ENCODE results near the gene SPATS2. TPM values are rescaled to one million over a fixed set of nuclear protein-coding genes. Genes with fewer than 3 reads are reported as not detected.

SPATS2 gene
- total RNA-seq, 3 donors from 2014 or later (not counting 1 experiment from before 2014, with no cell fraction given), result 14.6 to 18.4 (median 15.4) TPM

DNA sequence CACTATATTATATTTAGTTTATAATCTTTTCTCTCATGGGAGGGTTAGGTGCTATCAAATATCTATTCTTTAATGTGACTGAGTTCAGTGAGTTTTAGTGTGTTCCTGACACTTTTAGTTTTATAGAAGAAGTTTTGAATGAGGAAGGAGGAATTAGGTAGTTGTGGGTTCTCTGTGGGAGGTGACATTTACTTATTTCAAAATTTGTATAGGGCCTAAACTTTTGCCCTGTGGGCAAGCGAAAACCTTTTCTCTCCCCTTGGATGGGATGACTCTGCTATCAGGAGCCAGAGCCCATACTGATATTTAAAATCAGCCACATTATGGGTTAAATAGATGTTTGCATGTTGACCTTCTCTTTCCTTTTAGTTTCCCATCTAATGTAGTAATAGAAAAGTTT, 43.6 kb downstream of the SPATS2 start:
- no peaks in the 10 kb centered on the region for H3K27me3 ChIP-seq (ENCODE audit: control insufficient read depth, insufficient read depth, low read length)
- no CpG with 5 or more reads among the region's 1 CpG for WGBS (ENCODE audit: insufficient coverage)
- H3K27me3 Mint-ChIP-seq (ENCODE audit: low read depth in 2 of 2), result no peaks in the 10 kb centered on the region
- H3K27ac Mint-ChIP-seq, result no peak overlapping the region
- DNase-seq (no peak), ATAC-seq (no peak)
- no peak overlapping the region for H3K27ac ChIP-seq (ENCODE audit: low read length)
- no peak overlapping the region for H3K4me3 Mint-ChIP-seq
- no peaks in the 10 kb centered on the region for H3K36me3 ChIP-seq (ENCODE audit: control insufficient read depth, insufficient read depth, low read length)
- H3K36me3 Mint-ChIP-seq, result no peaks in the 10 kb centered on the region
- no peaks in the 10 kb centered on the region for H3K9me3 Mint-ChIP-seq
- no peak overlapping the region for H3K4me3 ChIP-seq (ENCODE audit: low read length)
- TF ChIP-seq, protein P1, sequence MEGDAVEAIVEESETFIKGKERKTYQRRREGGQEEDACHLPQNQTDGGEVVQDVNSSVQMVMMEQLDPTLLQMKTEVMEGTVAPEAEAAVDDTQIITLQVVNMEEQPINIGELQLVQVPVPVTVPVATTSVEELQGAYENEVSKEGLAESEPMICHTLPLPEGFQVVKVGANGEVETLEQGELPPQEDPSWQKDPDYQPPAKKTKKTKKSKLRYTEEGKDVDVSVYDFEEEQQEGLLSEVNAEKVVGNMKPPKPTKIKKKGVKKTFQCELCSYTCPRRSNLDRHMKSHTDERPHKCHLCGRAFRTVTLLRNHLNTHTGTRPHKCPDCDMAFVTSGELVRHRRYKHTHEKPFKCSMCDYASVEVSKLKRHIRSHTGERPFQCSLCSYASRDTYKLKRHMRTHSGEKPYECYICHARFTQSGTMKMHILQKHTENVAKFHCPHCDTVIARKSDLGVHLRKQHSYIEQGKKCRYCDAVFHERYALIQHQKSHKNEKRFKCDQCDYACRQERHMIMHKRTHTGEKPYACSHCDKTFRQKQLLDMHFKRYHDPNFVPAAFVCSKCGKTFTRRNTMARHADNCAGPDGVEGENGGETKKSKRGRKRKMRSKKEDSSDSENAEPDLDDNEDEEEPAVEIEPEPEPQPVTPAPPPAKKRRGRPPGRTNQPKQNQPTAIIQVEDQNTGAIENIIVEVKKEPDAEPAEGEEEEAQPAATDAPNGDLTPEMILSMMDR (IDR thresholded peaks at IDR 0.05), result no peak
- intact Hi-C loops (cut with micrococcal nuclease), result no loop called here
- no peaks in the 10 kb centered on the region for H3K4me1 ChIP-seq (ENCODE audit: control insufficient read depth, insufficient read depth, low read length)
- no peaks in the 10 kb centered on the region for H3K9me3 ChIP-seq (ENCODE audit: control insufficient read depth, insufficient read depth, low read length)
- peaks cover 7% of the 10 kb centered on the region in 2 donors for H3K4me1 Mint-ChIP-seq

DNA sequence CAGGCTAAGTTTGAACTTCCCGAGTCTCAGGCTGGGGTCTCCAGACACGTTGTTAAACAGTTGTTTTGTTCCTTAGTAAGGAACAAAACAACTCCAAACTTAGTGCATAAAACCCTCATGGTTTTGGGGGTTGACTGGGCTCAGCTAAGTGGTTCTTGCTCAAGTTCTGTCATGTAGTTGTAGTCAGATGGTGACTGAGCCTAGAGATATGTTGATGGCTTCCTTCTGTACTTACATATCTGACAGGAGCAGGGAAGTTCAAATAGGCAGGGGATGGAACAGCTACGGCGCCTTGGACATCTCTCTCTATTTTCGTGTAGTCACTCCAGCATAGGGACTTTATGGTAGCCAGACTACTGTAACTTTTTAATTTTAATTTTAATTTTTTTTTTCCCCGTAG, 45.7 kb downstream of the SPATS2 start:
- Mint-ChIP-seq H3K27me3 (ENCODE audit: low read depth in 2 of 2) (no peaks in the 10 kb centered on the region), H3K36me3 (no peaks in the 10 kb centered on the region), H3K27ac (no peak overlapping the region), H3K4me1 (peaks cover 7% of the 10 kb centered on the region in 2 donors), H3K9me3 (no peaks in the 10 kb centered on the region), H3K4me3 (no peak overlapping the region)
- no peaks in the 10 kb centered on the region for H3K9me3 ChIP-seq (ENCODE audit: control insufficient read depth, insufficient read depth, low read length)
- no peak overlapping the region for H3K27ac ChIP-seq (ENCODE audit: low read length)
- H3K27me3 ChIP-seq (ENCODE audit: control insufficient read depth, insufficient read depth, low read length), result no peaks in the 10 kb centered on the region
- H3K4me3 ChIP-seq (ENCODE audit: low read length), result no peak overlapping the region
- no peak for DNase-seq
- ATAC-seq, result no peak
- 96% methylated on average over 5 of the region's 6 CpGs for WGBS (ENCODE audit: insufficient coverage)
- no peaks in the 10 kb centered on the region for H3K4me1 ChIP-seq (ENCODE audit: control insufficient read depth, insufficient read depth, low read length)
- TF ChIP-seq, protein P1 (IDR thresholded peaks at IDR 0.05), result no peak
- intact Hi-C loops (cut with micrococcal nuclease), result no loop called here
- H3K36me3 ChIP-seq (ENCODE audit: control insufficient read depth, insufficient read depth, low read length), result no peaks in the 10 kb centered on the region

- Mint-ChIP-seq H3K4me1 (peaks cover 7% of the 10 kb centered on the region in 2 donors), H3K36me3 (no peaks in the 10 kb centered on the region), H3K4me3 (no peak overlapping the region), H3K9me3 (no peaks in the 10 kb centered on the region), H3K27me3 (ENCODE audit: low read depth in 2 of 2) (no peaks in the 10 kb centered on the region), H3K27ac (no peak overlapping the region)
- no peak for DNase-seq
- Histone ChIP-seq H3K27ac (ENCODE audit: low read length) (no peak overlapping the region), H3K4me3 (ENCODE audit: low read length) (no peak overlapping the region), H3K27me3 (ENCODE audit: control insufficient read depth, insufficient read depth, low read length) (no peaks in the 10 kb centered on the region), H3K36me3 (ENCODE audit: control insufficient read depth, insufficient read depth, low read length) (no peaks in the 10 kb centered on the region), H3K4me1 (ENCODE audit: control insufficient read depth, insufficient read depth, low read length) (no peaks in the 10 kb centered on the region), H3K9me3 (ENCODE audit: control insufficient read depth, insufficient read depth, low read length) (no peaks in the 10 kb centered on the region)
- intact Hi-C loops (cut with micrococcal nuclease), result no loop called here
- ATAC-seq, result no peak
- TF ChIP-seq, protein P1 (IDR thresholded peaks at IDR 0.05), result no peak
Measured at GRCh38 chr12:49413796-49414195, 46.5 kb downstream of the SPATS2 start.

DNA sequence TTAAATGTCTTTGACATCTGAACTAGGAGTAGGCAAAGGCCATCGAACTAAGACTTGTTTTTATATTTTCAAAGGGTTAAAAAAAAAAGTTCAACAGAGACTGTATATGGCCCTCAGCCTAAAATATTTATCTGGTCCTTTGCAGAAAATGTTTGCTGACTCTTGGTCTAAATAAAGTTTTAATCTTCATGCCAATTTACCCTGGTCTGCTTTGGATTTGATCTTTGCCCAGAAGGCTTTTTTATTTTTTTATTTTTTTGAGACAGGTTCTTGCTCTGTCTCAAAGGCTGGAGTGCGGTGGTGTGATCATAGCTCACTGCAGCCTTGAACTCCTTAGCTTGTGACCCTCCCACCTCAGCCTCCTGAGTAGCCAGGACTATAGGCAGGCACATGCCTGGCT, 47.1 kb downstream of the SPATS2 start:
- H3K36me3 ChIP-seq (ENCODE audit: control insufficient read depth, insufficient read depth, low read length), result no peaks in the 10 kb centered on the region
- Mint-ChIP-seq H3K4me1 (peaks cover 7% of the 10 kb centered on the region in 2 donors), H3K27me3 (ENCODE audit: low read depth in 2 of 2) (no peaks in the 10 kb centered on the region), H3K27ac (no peak overlapping the region), H3K36me3 (no peaks in the 10 kb centered on the region), H3K4me3 (no peak overlapping the region), H3K9me3 (no peaks in the 10 kb centered on the region)
- no peak for DNase-seq
- 84% methylated on average over 2 of the region's 2 CpGs for WGBS (ENCODE audit: insufficient coverage)
- no peaks in the 10 kb centered on the region for H3K4me1 ChIP-seq (ENCODE audit: control insufficient read depth, insufficient read depth, low read length)
- no peak overlapping the region for H3K27ac ChIP-seq (ENCODE audit: low read length)
- TF ChIP-seq, protein P1 (IDR thresholded peaks at IDR 0.05), result no peak
- no peak overlapping the region for H3K4me3 ChIP-seq (ENCODE audit: low read length)
- no peaks in the 10 kb centered on the region for H3K27me3 ChIP-seq (ENCODE audit: control insufficient read depth, insufficient read depth, low read length)
- intact Hi-C loops (cut with micrococcal nuclease), result no loop called here
- no peaks in the 10 kb centered on the region for H3K9me3 ChIP-seq (ENCODE audit: control insufficient read depth, insufficient read depth, low read length)
- ATAC-seq, result no peak

All from natural killer cell (primary cell).